ENCODE measurements around the gene SLC38A9.

Gene SLC38A9

GRCh38 chr5:55594671-55595070 lies 117.5 kb downstream of the SLC38A9 start:
- no peak for TF ChIP-seq YY1 (IDR thresholded peaks at IDR 0.05; ENCODE audit: insufficient read depth, insufficient read length)
- TF ChIP-seq SUZ12 (IDR thresholded peaks at IDR 0.05; ENCODE audit: extremely low read depth, insufficient read depth, insufficient read length) = no peak
- TF ChIP-seq ZNF274 (IDR thresholded peaks at IDR 0.05; ENCODE audit: low read depth, low read length) = no peak
- Histone ChIP-seq H3K27me3 (ENCODE audit: insufficient read depth, insufficient read length) (no peaks in the 10 kb centered on the region), H3K4me1 (ENCODE audit: insufficient read depth, insufficient read length) (no peaks in the 10 kb centered on the region), H3K36me3 (ENCODE audit: insufficient read depth, insufficient read length, low read length) (no peaks in the 10 kb centered on the region), H3K9me3 (ENCODE audit: insufficient read depth, low read length) (no peaks in the 10 kb centered on the region), H3K9ac (ENCODE audit: insufficient read length, low read depth) (no peak overlapping the region), H3K4me3 (ENCODE audit: insufficient read length, low read depth) (no peak overlapping the region)
- no peak for DNase-seq (ENCODE audit: low read depth, low spot score)

DNA sequence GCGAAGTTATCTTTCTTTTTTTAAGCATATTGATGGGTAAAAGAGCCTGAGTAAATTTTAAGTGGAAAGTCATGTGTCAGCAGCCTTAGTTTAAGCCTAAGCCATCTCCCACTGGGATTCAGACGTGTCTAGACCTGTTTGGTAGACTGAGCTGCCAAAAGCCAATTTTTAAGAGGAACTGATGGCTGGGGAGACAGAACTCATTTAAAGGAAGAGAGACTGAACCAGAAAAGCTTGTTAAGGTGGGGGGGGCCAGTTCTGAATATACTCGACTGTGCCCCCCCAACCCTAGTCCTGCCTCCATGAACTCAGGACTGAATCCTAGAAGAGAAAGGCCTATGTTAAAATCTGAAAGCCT lies 119.0 kb downstream of the SLC38A9 start:
- no peak overlapping the region for H3K4me3 ChIP-seq (ENCODE audit: insufficient read length, low read depth)
- no peaks in the 10 kb centered on the region for H3K9me3 ChIP-seq (ENCODE audit: insufficient read depth, low read length)
- no peaks in the 10 kb centered on the region for H3K4me1 ChIP-seq (ENCODE audit: insufficient read depth, insufficient read length)
- H3K27me3 ChIP-seq (ENCODE audit: insufficient read depth, insufficient read length) = no peaks in the 10 kb centered on the region
- H3K9ac ChIP-seq (ENCODE audit: insufficient read length, low read depth) = no peak overlapping the region
- no peak for TF ChIP-seq YY1 (IDR thresholded peaks at IDR 0.05; ENCODE audit: insufficient read depth, insufficient read length)
- no peak for TF ChIP-seq SUZ12 (IDR thresholded peaks at IDR 0.05; ENCODE audit: extremely low read depth, insufficient read depth, insufficient read length)
- no peak for TF ChIP-seq ZNF274 (IDR thresholded peaks at IDR 0.05; ENCODE audit: low read depth, low read length)
- DNase-seq (ENCODE audit: low read depth, low spot score) = no peak
- H3K36me3 ChIP-seq (ENCODE audit: insufficient read depth, insufficient read length, low read length) = no peaks in the 10 kb centered on the region

DNA sequence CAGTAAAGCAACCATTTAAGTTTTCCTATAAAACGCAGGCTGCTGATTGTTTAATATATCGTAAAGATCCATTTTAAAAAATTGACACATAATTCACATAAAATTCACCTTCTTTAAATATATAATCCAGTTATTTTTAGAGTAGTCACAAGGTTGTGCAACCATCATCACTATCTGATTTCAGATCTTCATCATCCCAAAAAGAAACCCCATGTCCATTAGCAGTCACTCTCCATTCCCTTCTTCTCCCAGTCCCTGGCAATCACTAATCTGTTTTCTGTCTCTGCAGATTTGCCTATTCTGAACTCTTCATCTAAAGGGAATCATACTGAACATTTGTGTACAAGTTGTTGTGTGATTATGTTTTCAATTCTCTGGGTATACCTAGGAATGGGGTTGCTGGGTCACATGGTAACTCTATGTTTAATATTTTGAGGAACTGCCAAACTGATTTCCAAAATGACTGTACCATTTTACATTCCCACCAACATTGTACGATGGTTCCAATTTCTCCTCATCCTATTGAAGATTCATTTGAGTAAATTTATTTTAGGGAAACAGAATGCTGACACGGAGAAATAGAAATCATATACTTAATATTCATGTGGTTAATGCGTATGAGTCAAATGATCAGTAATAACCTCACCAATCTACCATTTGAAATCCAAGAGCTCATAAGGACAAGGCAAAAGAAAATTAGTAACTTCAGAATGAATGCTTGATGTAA lies 119.6 kb downstream of the SLC38A9 start:
- Histone ChIP-seq H3K4me1 (ENCODE audit: insufficient read depth, insufficient read length) (no peaks in the 10 kb centered on the region), H3K36me3 (ENCODE audit: insufficient read depth, insufficient read length, low read length) (no peaks in the 10 kb centered on the region), H3K27me3 (ENCODE audit: insufficient read depth, insufficient read length) (no peaks in the 10 kb centered on the region), H3K9me3 (ENCODE audit: insufficient read depth, low read length) (no peaks in the 10 kb centered on the region), H3K9ac (ENCODE audit: insufficient read length, low read depth) (no peak overlapping the region), H3K4me3 (ENCODE audit: insufficient read length, low read depth) (no peak overlapping the region)
- DNase-seq (ENCODE audit: low read depth, low spot score) = no peak
- no peak for TF ChIP-seq YY1 (IDR thresholded peaks at IDR 0.05; ENCODE audit: insufficient read depth, insufficient read length)
- no peak for TF ChIP-seq ZNF274 (IDR thresholded peaks at IDR 0.05; ENCODE audit: low read depth, low read length)

DNA sequence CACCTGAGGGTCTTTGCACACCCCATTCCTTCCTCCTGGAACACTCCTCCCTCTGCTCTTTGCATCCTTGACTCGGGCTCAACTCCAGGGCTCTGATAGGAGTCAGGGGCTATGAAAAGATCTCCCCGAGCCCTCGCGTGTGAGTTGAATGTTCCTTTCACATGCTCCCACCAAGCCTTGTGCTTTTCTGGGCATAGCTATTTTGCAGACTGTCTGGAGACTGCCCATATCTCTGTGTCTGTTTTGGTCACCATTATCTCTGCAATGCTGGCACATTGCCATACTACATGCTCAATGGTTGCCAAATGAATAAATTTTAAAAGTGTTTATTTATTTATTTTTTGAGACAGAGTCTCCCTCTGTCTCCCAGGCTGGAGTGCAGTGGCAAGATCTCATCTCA lies 120.4 kb downstream of the SLC38A9 start:
- no peaks in the 10 kb centered on the region for H3K36me3 ChIP-seq (ENCODE audit: insufficient read depth, insufficient read length, low read length)
- no peaks in the 10 kb centered on the region for H3K27me3 ChIP-seq (ENCODE audit: insufficient read depth, insufficient read length)
- H3K9me3 ChIP-seq (ENCODE audit: insufficient read depth, low read length) = no peaks in the 10 kb centered on the region
- H3K9ac ChIP-seq (ENCODE audit: insufficient read length, low read depth) = no peak overlapping the region
- H3K4me1 ChIP-seq (ENCODE audit: insufficient read depth, insufficient read length) = no peaks in the 10 kb centered on the region
- no peak for DNase-seq (ENCODE audit: low read depth, low spot score)
- no peak for TF ChIP-seq YY1 (IDR thresholded peaks at IDR 0.05; ENCODE audit: insufficient read depth, insufficient read length)
- no peak for TF ChIP-seq ZNF274 (IDR thresholded peaks at IDR 0.05; ENCODE audit: low read depth, low read length)
- no peak for TF ChIP-seq SUZ12 (IDR thresholded peaks at IDR 0.05; ENCODE audit: extremely low read depth, insufficient read depth, insufficient read length)
- no peak overlapping the region for H3K4me3 ChIP-seq (ENCODE audit: insufficient read length, low read depth)

DNA sequence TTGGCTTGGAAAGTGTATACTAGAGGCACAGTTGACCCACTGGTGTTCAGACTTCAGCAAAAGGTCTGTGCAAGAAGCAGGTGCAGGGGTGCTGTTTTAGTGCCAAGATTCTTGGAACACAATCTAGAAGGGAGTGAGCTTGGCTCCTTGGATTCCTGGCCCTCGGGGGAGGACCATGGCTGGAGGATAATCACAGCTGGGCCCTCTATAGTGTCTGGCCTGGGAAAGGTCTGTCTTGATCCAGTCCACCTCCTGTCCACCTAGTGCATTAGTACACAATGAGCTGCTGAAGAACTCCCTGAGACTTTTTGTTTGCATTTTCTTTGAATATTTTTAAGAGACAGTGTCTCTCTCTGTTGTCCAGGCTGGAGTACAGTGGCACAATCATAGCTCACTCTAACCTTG lies 126.9 kb downstream of the SLC38A9 start:
- no peak for TF ChIP-seq SUZ12 (IDR thresholded peaks at IDR 0.05; ENCODE audit: extremely low read depth, insufficient read depth, insufficient read length)
- TF ChIP-seq ZNF274 (IDR thresholded peaks at IDR 0.05; ENCODE audit: low read depth, low read length) = no peak
- TF ChIP-seq YY1 (IDR thresholded peaks at IDR 0.05; ENCODE audit: insufficient read depth, insufficient read length) = no peak

DNA sequence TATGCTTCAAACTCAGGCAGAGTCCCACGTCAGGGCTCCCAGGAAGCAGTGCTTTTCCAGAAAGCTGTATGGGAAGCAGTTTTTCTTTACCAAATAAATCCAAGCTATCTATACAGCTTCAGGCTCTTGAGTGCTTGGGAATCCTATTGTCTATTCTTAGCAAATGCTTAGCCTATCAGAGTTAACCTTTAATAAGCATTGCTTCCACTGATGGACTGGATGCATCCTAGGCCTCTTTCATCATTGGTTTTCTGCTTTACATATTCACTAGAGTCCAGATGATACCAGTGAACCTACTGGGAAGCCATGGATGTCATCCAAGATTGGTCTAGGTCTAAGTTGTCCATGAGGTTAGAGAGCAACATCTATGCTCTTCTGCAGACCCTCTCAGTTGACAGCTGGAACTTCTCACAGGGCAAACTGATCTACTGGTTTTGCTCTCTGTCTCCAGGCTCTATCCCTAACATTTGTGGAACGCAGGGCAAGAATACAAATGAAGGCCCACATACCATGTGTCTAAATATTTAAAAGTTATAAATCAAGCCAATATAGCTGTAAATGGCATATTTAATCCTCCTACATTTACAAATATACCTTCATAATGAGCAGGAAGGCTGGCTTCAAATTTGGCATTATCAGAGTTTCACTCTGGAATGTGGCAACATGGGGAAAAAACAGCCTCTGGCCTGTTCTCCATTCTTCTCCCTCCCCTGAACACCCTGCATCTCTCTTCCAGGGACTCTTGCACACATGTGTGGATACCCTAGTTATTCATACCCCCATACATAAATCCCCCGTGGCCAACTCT lies 127.5 kb downstream of the SLC38A9 start:
- no peak for DNase-seq (ENCODE audit: low read depth, low spot score)
- TF ChIP-seq YY1 (IDR thresholded peaks at IDR 0.05; ENCODE audit: insufficient read depth, insufficient read length) (no peak), SUZ12 (IDR thresholded peaks at IDR 0.05; ENCODE audit: extremely low read depth, insufficient read depth, insufficient read length) (no peak), ZNF274 (IDR thresholded peaks at IDR 0.05; ENCODE audit: low read depth, low read length) (no peak)

More for the DNA sequence above, 126.9 kb downstream of the SLC38A9 start:
- H3K36me3 ChIP-seq (ENCODE audit: insufficient read depth, insufficient read length, low read length) = no peaks in the 10 kb centered on the region
- H3K4me3 ChIP-seq (ENCODE audit: insufficient read length, low read depth) = no peak overlapping the region
- DNase-seq (ENCODE audit: low read depth, low spot score) = no peak
- no peaks in the 10 kb centered on the region for H3K27me3 ChIP-seq (ENCODE audit: insufficient read depth, insufficient read length)
- no peak overlapping the region for H3K9ac ChIP-seq (ENCODE audit: insufficient read length, low read depth)
- no peaks in the 10 kb centered on the region for H3K9me3 ChIP-seq (ENCODE audit: insufficient read depth, low read length)
- no peaks in the 10 kb centered on the region for H3K4me1 ChIP-seq (ENCODE audit: insufficient read depth, insufficient read length)

DNA sequence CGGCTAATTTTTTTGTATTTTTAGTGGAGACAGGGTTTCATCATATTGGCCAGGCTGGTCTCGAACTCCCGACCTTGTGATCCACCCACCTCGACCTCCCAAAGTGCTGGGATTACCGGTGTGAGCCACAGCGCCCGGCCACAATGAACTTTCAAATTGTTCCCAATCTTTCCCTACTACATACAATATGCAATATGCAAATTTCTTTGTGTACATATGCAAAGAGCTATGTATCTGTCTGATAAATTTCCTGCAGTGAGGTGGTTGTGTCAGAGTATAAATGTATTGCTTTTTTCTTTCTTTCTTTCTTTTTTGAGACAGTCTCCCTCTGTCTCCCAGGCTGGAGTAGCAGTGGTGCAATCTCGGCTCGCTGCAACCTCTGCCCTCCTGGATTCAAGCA lies 128.5 kb downstream of the SLC38A9 start:
- Histone ChIP-seq H3K4me1 (ENCODE audit: insufficient read depth, insufficient read length) (no peaks in the 10 kb centered on the region), H3K9me3 (ENCODE audit: insufficient read depth, low read length) (no peaks in the 10 kb centered on the region), H3K27me3 (ENCODE audit: insufficient read depth, insufficient read length) (no peaks in the 10 kb centered on the region), H3K4me3 (ENCODE audit: insufficient read length, low read depth) (no peak overlapping the region), H3K9ac (ENCODE audit: insufficient read length, low read depth) (no peak overlapping the region), H3K36me3 (ENCODE audit: insufficient read depth, insufficient read length, low read length) (no peaks in the 10 kb centered on the region)
- no peak for TF ChIP-seq YY1 (IDR thresholded peaks at IDR 0.05; ENCODE audit: insufficient read depth, insufficient read length)
- TF ChIP-seq ZNF274 (IDR thresholded peaks at IDR 0.05; ENCODE audit: low read depth, low read length) = no peak
- TF ChIP-seq SUZ12 (IDR thresholded peaks at IDR 0.05; ENCODE audit: extremely low read depth, insufficient read depth, insufficient read length) = no peak
- no peak for DNase-seq (ENCODE audit: low read depth, low spot score)

More for the DNA sequence above, 127.5 kb downstream of the SLC38A9 start:
- Histone ChIP-seq H3K9me3 (ENCODE audit: insufficient read depth, low read length) (no peaks in the 10 kb centered on the region), H3K4me1 (ENCODE audit: insufficient read depth, insufficient read length) (no peaks in the 10 kb centered on the region), H3K9ac (ENCODE audit: insufficient read length, low read depth) (no peak overlapping the region), H3K36me3 (ENCODE audit: insufficient read depth, insufficient read length, low read length) (no peaks in the 10 kb centered on the region), H3K27me3 (ENCODE audit: insufficient read depth, insufficient read length) (no peaks in the 10 kb centered on the region), H3K4me3 (ENCODE audit: insufficient read length, low read depth) (no peak overlapping the region)

All from NT2/D1 (cell line).